ENCODE data around the gene SCAMP4. TPM values are rescaled to one million over a fixed set of nuclear protein-coding genes. Genes with fewer than 3 reads are reported as not detected.

The SCAMP4 gene
- total RNA-seq, 2 donors from 2014 or later: 69.6 to 75.3 TPM

- H3K27ac Mint-ChIP-seq: no peak overlapping the region
- H3K4me3 Mint-ChIP-seq: no peak overlapping the region
- no peak for TF ChIP-seq CTCF (conservative IDR thresholded peaks at IDR 0.05)
- no peaks in the 10 kb centered on the region for H3K9me3 ChIP-seq (ENCODE audit: control insufficient read depth, low read length)
- no peak overlapping the region for H3K27ac ChIP-seq (ENCODE audit: low read depth, low read length)
- H3K4me1 ChIP-seq (ENCODE audit: control insufficient read depth, insufficient read depth, low read length): no peaks in the 10 kb centered on the region
- no peaks in the 10 kb centered on the region for H3K4me1 Mint-ChIP-seq
- no peaks in the 10 kb centered on the region for H3K27me3 Mint-ChIP-seq (ENCODE audit: insufficient read depth)
- H3K9ac ChIP-seq (ENCODE audit: extremely low read depth, low read length, poor library complexity, severe bottlenecking): no peak overlapping the region
- H3K36me3 ChIP-seq (ENCODE audit: control insufficient read depth, insufficient read depth, low read length): peaks cover 12% of the 10 kb centered on the region
- no peaks in the 10 kb centered on the region for H3K9me3 Mint-ChIP-seq
- WGBS, 2 experiments (ENCODE audit: insufficient coverage in 1 of 2, insufficient read length in 1 of 2): 92 to 95% methylated on average over 10 to 13 of the region's 13 CpGs
- H3K4me3 ChIP-seq (ENCODE audit: low read length): no peak overlapping the region
- no peak for DNase-seq
- H3K36me3 Mint-ChIP-seq (ENCODE audit: low read depth): peaks cover 23% of the 10 kb centered on the region
- no peaks in the 10 kb centered on the region for H3K27me3 ChIP-seq (ENCODE audit: control insufficient read depth, insufficient read depth, low read length, poor library complexity, severe bottlenecking)
Observed at GRCh38 chr19:1911098-1911497, 5.9 kb downstream of the SCAMP4 start.

- no peak overlapping the region for H3K27ac Mint-ChIP-seq
- no peaks in the 10 kb centered on the region for H3K27me3 Mint-ChIP-seq (ENCODE audit: insufficient read depth)
- no peaks in the 10 kb centered on the region for H3K27me3 ChIP-seq (ENCODE audit: control insufficient read depth, insufficient read depth, low read length, poor library complexity, severe bottlenecking)
- no peak overlapping the region for H3K27ac ChIP-seq (ENCODE audit: low read depth, low read length)
- no peaks in the 10 kb centered on the region for H3K9me3 Mint-ChIP-seq
- WGBS, 2 experiments (ENCODE audit: insufficient coverage in 1 of 2, insufficient read length in 1 of 2): 95 to 96% methylated on average over 18 to 37 of the region's 37 CpGs
- no peak overlapping the region for H3K4me3 ChIP-seq (ENCODE audit: low read length)
- no peak overlapping the region for H3K4me3 Mint-ChIP-seq
- peaks cover 12% of the 10 kb centered on the region for H3K36me3 ChIP-seq (ENCODE audit: control insufficient read depth, insufficient read depth, low read length)
- no peak for TF ChIP-seq CTCF (conservative IDR thresholded peaks at IDR 0.05)
- H3K9me3 ChIP-seq (ENCODE audit: control insufficient read depth, low read length): no peaks in the 10 kb centered on the region
- no peak for DNase-seq
- H3K4me1 Mint-ChIP-seq: no peaks in the 10 kb centered on the region
- H3K4me1 ChIP-seq (ENCODE audit: control insufficient read depth, insufficient read depth, low read length): no peaks in the 10 kb centered on the region
- no peak overlapping the region for H3K9ac ChIP-seq (ENCODE audit: extremely low read depth, low read length, poor library complexity, severe bottlenecking)
- H3K36me3 Mint-ChIP-seq (ENCODE audit: low read depth): peaks cover 26% of the 10 kb centered on the region
Observed at GRCh38 chr19:1911995-1912394, 6.8 kb downstream of the SCAMP4 start.

- H3K9me3 ChIP-seq (ENCODE audit: control insufficient read depth, low read length): no peaks in the 10 kb centered on the region
- no peak for TF ChIP-seq CTCF (conservative IDR thresholded peaks at IDR 0.05)
- no peak overlapping the region for H3K27ac Mint-ChIP-seq
- peaks cover 30% of the 10 kb centered on the region for H3K36me3 Mint-ChIP-seq (ENCODE audit: low read depth)
- no peak overlapping the region for H3K4me3 ChIP-seq (ENCODE audit: low read length)
- H3K4me3 Mint-ChIP-seq: no peak overlapping the region
- H3K27me3 ChIP-seq (ENCODE audit: control insufficient read depth, insufficient read depth, low read length, poor library complexity, severe bottlenecking): no peaks in the 10 kb centered on the region
- H3K27ac ChIP-seq (ENCODE audit: low read depth, low read length): no peak overlapping the region
- H3K4me1 Mint-ChIP-seq: no peaks in the 10 kb centered on the region
- peaks cover 12% of the 10 kb centered on the region for H3K36me3 ChIP-seq (ENCODE audit: control insufficient read depth, insufficient read depth, low read length)
- no peak for DNase-seq
- no peaks in the 10 kb centered on the region for H3K9me3 Mint-ChIP-seq
- no peaks in the 10 kb centered on the region for H3K4me1 ChIP-seq (ENCODE audit: control insufficient read depth, insufficient read depth, low read length)
- no peak overlapping the region for H3K9ac ChIP-seq (ENCODE audit: extremely low read depth, low read length, poor library complexity, severe bottlenecking)
- no peaks in the 10 kb centered on the region for H3K27me3 Mint-ChIP-seq (ENCODE audit: insufficient read depth)
- 98% methylated on average over 52 to 77 of the region's 77 CpGs for WGBS, 2 experiments (ENCODE audit: insufficient coverage in 1 of 2, insufficient read length in 1 of 2)
Observed at GRCh38 chr19:1912760-1913505, 7.7 kb downstream of the SCAMP4 start.
